Measurements from ENCODE around the gene PTPRF.

The PTPRF gene

DNA sequence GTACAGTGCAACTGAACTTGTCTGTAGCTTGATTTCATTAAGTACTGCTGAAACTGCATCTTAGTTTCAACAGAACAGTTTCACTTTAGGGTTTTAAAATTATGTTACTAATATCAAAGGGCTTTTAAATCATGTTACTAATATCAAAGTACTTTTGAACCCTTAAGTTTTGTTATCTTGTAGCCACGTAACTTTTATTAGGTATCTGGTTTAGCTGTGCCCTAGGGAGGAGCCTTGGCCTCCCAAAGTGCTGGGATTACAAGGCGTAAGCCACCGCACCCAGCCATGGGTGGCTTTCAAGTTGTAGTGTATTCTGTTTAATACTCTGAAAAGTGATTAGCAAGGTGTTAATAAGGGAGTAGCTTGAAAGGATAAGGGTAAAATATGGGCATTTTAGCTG, 121.2 kb downstream of the PTPRF start:
- peak overlapping the region; percentile 95 for H3K4me2 ChIP-seq (ENCODE audit: insufficient read depth, low read length)
- H3K27ac ChIP-seq (ENCODE audit: low read length), result peak overlapping the region; percentile 93; the same call in 1 of the 2 replicates
- DNase-seq (no peak), ATAC-seq (ENCODE audit: insufficient read depth, low read depth) (no peak)
- H3K4me3 ChIP-seq (ENCODE audit: low read depth in 1 of 2, low read length in 2 of 2), result peak overlapping the region in 1 of 2 experiments; percentile 78; a peak in 1 of 4 replicates
- peaks cover 28% of the 10 kb centered on the region; the same call in 1 of the 2 replicates for H4K20me1 ChIP-seq (ENCODE audit: insufficient read depth, low read length)
- peak overlapping the region; percentile 74 for H3K9ac ChIP-seq (ENCODE audit: low read depth, low read length)
- TF ChIP-seq EZH2 (IDR thresholded peaks at IDR 0.05; ENCODE audit: borderline replicate concordance, low read depth, low read length, severe bottlenecking) (no peak), CTCF (IDR thresholded peaks at IDR 0.05; ENCODE audit: borderline replicate concordance, extremely low read depth, low read length, poor library complexity, severe bottlenecking) (no peak)
- no peaks in the 10 kb centered on the region for H3K27me3 ChIP-seq (ENCODE audit: insufficient read depth, low read length, poor library complexity)
- peaks cover 29% of the 10 kb centered on the region for H3K4me1 ChIP-seq (ENCODE audit: insufficient read depth, low read length)
- H3K36me3 ChIP-seq (ENCODE audit: insufficient read depth, low read length), result peaks cover 40% of the 10 kb centered on the region
- H2AFZ ChIP-seq (ENCODE audit: low read depth, low read length), result no peak overlapping the region
- H3K9me3 ChIP-seq (ENCODE audit: insufficient read depth, low read length, severe bottlenecking), result no peaks in the 10 kb centered on the region
- peaks cover 50% of the 10 kb centered on the region for H3K79me2 ChIP-seq (ENCODE audit: insufficient read depth, low read length)

DNA sequence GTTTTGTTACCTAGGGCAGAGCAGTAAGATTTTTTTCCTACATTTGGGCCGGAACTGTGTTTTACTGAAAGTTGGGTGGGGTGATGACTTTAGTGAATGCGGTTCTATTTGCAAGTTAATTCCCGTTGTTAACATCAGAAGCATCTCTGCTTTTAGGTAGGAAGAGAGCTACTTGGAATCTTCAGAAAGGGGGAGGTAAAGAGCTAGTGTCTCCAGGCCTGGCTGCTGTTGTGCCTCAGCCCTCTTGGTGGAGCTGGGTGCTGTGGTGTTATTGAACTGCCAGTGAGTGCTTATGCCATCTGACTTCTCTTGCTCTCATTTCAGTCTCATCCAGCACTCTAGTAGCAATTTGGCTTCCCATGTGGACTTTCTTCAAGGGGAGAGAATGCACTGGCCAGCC, 122.7 kb downstream of the PTPRF start:
- Histone ChIP-seq H3K4me2 (ENCODE audit: insufficient read depth, low read length) (no peak overlapping the region; the same call in 1 of the 2 replicates), H3K79me2 (ENCODE audit: insufficient read depth, low read length) (peaks cover 50% of the 10 kb centered on the region), H3K9me3 (ENCODE audit: insufficient read depth, low read length, severe bottlenecking) (no peaks in the 10 kb centered on the region), H3K4me1 (ENCODE audit: insufficient read depth, low read length) (peaks cover 29% of the 10 kb centered on the region), H3K4me3 (ENCODE audit: low read depth in 1 of 2, low read length in 2 of 2) (no peak overlapping the region), H3K9ac (ENCODE audit: low read depth, low read length) (0 out of 2 replicates have a peak overlapping the region, but pooled peaks have one; percentile 1), H2AFZ (ENCODE audit: low read depth, low read length) (no peak overlapping the region), H3K36me3 (ENCODE audit: insufficient read depth, low read length) (peaks cover 51% of the 10 kb centered on the region), H3K27ac (ENCODE audit: low read length) (no peak overlapping the region), H3K27me3 (ENCODE audit: insufficient read depth, low read length, poor library complexity) (no peaks in the 10 kb centered on the region), H4K20me1 (ENCODE audit: insufficient read depth, low read length) (peaks cover 28% of the 10 kb centered on the region; the same call in 1 of the 2 replicates)
- DNase-seq (peak; percentile 14), ATAC-seq (ENCODE audit: insufficient read depth, low read depth) (no peak)
- TF ChIP-seq EZH2 (IDR thresholded peaks at IDR 0.05; ENCODE audit: borderline replicate concordance, low read depth, low read length, severe bottlenecking) (no peak), CTCF (IDR thresholded peaks at IDR 0.05; ENCODE audit: borderline replicate concordance, extremely low read depth, low read length, poor library complexity, severe bottlenecking) (peak; percentile 27)

DNA sequence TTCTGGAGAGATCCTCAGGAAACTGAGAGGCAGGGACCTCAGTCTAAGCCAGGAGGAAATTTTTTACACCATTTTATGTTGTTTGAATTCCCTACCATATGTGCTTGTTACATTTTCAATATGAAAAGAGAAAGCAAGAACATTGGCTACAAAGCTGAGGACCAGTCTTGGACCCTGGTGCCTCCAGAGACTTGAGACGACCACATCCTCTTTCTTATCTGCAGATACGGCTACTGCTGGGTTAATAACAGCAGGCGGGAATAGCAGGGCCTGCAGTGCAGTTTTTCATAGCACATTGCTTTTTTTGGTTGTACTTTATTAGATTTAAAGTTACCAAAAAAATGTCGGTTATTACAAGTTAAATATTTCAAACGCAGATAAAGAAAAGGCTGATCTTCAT, 123.2 kb downstream of the PTPRF start:
- H3K36me3 ChIP-seq (ENCODE audit: insufficient read depth, low read length), result peaks cover 55% of the 10 kb centered on the region
- DNase-seq (no peak), ATAC-seq (ENCODE audit: insufficient read depth, low read depth) (no peak)
- no peak overlapping the region for H3K27ac ChIP-seq (ENCODE audit: low read length)
- H3K79me2 ChIP-seq (ENCODE audit: insufficient read depth, low read length), result peaks cover 50% of the 10 kb centered on the region
- peaks cover 27% of the 10 kb centered on the region for H3K4me1 ChIP-seq (ENCODE audit: insufficient read depth, low read length)
- H4K20me1 ChIP-seq (ENCODE audit: insufficient read depth, low read length), result peaks cover 28% of the 10 kb centered on the region; the same call in 1 of the 2 replicates
- no peaks in the 10 kb centered on the region for H3K27me3 ChIP-seq (ENCODE audit: insufficient read depth, low read length, poor library complexity)
- no peak overlapping the region for H2AFZ ChIP-seq (ENCODE audit: low read depth, low read length)
- no peak overlapping the region for H3K4me3 ChIP-seq (ENCODE audit: low read depth in 1 of 2, low read length in 2 of 2)
- 0 out of 2 replicates have a peak overlapping the region, but pooled peaks have one; percentile 1 for H3K9ac ChIP-seq (ENCODE audit: low read depth, low read length)
- no peaks in the 10 kb centered on the region for H3K9me3 ChIP-seq (ENCODE audit: insufficient read depth, low read length, severe bottlenecking)
- H3K4me2 ChIP-seq (ENCODE audit: insufficient read depth, low read length), result no peak overlapping the region
- no peak for TF ChIP-seq EZH2 (IDR thresholded peaks at IDR 0.05; ENCODE audit: borderline replicate concordance, low read depth, low read length, severe bottlenecking)
- TF ChIP-seq CTCF (IDR thresholded peaks at IDR 0.05; ENCODE audit: borderline replicate concordance, extremely low read depth, low read length, poor library complexity, severe bottlenecking), result no peak
